ENCODE measurements around the gene FAM110A.
"Not testable (repeated sequence)": the region's sequence is repeated elsewhere in the genome, so short reads cannot be mapped to it uniquely, and the experiment has no call there.

Gene FAM110A

DNA sequence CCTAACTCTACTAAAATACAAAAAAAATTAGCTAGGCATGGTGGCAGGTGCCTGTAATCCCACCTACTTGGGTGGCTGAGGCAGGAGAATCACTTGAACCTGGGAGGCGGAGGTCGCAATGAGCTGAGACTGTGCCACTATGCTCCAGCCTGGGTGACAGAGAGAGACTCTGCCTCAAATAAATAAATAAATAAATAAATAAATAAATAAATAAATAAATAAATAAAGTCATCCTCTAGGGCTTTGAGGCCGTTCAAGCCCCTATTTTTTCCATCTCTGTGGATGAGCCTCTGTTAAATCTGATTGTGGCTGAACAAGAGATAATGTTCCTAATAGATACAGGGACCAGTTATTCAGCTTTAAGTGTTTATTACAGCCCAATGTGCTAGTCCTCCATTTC is 31.8 kb upstream of the FAM110A start:
- H3K27ac Mint-ChIP-seq, result no peak overlapping the region
- H3K4me1 Mint-ChIP-seq, result no peaks in the 10 kb centered on the region
- H3K4me3 Mint-ChIP-seq, result no peak overlapping the region
- peaks cover 43% of the 10 kb centered on the region for H3K9me3 Mint-ChIP-seq
- DNase-seq, result no peak
- H3K36me3 Mint-ChIP-seq (ENCODE audit: low read depth), result no peaks in the 10 kb centered on the region
- peaks cover 3% of the 10 kb centered on the region for H3K27me3 Mint-ChIP-seq (ENCODE audit: low read depth, poor library complexity)
- TF ChIP-seq CTCF (IDR thresholded peaks at IDR 0.05), result no peak

DNA sequence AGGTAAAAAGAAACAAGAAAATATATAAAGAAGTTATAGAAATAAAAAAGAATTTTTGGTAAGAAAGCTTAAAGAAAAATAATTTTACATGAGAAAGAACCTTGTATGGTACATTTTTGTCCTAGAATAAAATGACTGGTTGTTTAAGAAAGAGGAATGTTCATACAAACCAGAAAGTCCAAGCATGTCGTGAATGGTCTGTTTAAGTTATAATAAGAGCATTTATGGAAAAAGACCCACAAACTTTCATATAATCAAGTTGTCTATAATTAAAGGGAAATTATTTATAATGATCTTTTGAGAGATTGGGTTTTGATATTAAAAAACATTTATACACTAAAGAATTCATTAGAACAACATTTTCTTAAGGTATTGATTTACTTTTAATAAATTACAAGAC is 27.8 kb upstream of the FAM110A start:
- DNase-seq, result no peak

DNA sequence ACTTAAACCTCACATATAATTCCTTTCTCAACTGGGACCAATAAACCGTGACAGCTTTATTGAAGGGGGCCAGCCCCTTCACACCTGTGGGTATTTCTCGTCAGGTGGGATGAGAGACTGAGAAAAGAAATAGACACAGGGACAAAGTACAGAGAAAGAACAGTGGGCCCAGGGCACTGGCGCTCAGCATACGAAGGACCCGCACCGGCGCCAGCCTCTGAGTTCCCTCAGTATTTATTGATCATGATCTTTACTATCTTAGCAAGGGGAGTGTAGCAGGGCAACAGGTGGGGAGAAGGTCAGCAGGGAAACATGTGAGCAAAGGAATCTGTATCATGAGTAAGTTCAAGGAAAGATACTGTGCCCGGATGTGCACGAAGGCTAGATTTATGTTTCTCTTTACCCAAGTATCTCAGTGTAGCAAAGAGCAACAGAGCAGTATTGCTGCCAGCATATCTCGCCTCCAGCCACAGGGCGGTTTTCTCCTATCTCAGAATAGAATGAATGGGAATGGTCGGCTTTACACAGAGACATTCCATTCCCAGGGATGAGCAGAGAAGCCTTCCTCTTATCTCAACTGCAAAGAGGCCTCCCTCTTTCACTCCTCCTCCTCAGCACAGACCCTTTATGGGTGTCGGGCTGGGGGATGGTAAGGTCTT is 21.6 kb upstream of the FAM110A start:
- not testable (repeated sequence) for H3K4me3 Mint-ChIP-seq; H3K36me3 Mint-ChIP-seq (ENCODE audit: low read depth); H3K27ac Mint-ChIP-seq; H3K27me3 Mint-ChIP-seq (ENCODE audit: low read depth, poor library complexity); DNase-seq
- H3K9me3 Mint-ChIP-seq, result peaks cover 23% of the 10 kb centered on the region
- H3K4me1 Mint-ChIP-seq, result peaks cover 18% of the 10 kb centered on the region

More for the DNA sequence above, 27.8 kb upstream of the FAM110A start:
- Mint-ChIP-seq H3K4me1 (no peaks in the 10 kb centered on the region), H3K9me3 (peaks cover 63% of the 10 kb centered on the region), H3K4me3 (no peak overlapping the region), H3K27me3 (ENCODE audit: low read depth, poor library complexity) (no peaks in the 10 kb centered on the region), H3K36me3 (ENCODE audit: low read depth) (no peaks in the 10 kb centered on the region), H3K27ac (no peak overlapping the region)
- no peak for TF ChIP-seq CTCF (IDR thresholded peaks at IDR 0.05)

DNA sequence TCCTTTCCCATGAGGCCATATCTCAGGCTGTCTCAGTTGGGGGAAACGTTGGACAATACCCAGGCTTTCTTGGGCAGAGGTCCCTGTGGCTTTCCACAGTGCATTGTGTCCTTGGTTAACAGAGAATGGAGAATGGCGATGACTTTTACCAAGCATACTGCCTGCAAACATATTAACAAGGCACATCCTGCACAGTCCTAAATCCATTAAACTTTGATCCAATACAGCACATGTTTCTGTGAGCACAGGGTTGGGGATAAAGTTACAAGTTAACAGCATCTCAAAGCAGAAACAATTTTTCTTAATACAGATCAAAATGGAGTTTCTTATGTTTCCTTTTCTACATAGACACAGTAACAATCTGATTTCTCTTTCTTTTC is 21.1 kb upstream of the FAM110A start:
- DNase-seq; H3K27ac Mint-ChIP-seq; H3K36me3 Mint-ChIP-seq (ENCODE audit: low read depth); H3K4me3 Mint-ChIP-seq; H3K27me3 Mint-ChIP-seq (ENCODE audit: low read depth, poor library complexity): not testable (repeated sequence)
- Mint-ChIP-seq H3K9me3 (peaks cover 23% of the 10 kb centered on the region), H3K4me1 (peaks cover 18% of the 10 kb centered on the region)

DNA sequence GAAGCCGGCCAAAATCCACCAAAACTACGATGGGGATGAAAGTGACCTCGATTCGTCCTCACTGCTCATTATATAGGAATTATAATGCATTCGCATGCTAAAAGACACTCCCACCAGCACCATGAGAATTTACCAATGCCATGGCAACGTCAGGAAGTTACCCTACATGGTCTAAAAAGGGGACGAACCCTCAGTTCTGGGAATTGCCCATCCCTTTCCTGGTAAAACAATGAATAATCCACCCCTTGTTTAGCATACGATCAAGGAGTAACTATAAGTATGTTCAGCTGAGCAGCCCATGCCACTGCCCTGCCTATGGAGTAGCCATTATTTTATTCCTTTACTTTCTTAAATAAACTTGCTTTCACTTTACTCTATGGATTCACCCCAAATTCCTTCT is 20.1 kb upstream of the FAM110A start:
- H3K9me3 Mint-ChIP-seq, result peaks cover 14% of the 10 kb centered on the region
- peaks cover 18% of the 10 kb centered on the region for H3K4me1 Mint-ChIP-seq
- no peak for DNase-seq
- H3K4me3 Mint-ChIP-seq, result no peak overlapping the region
- TF ChIP-seq CTCF (IDR thresholded peaks at IDR 0.05), result no peak
- H3K36me3 Mint-ChIP-seq (ENCODE audit: low read depth), result no peaks in the 10 kb centered on the region
- H3K27me3 Mint-ChIP-seq (ENCODE audit: low read depth, poor library complexity), result no peaks in the 10 kb centered on the region
- no peak overlapping the region for H3K27ac Mint-ChIP-seq

- Mint-ChIP-seq H3K4me1 (peaks cover 21% of the 10 kb centered on the region), H3K9me3 (peaks cover 4% of the 10 kb centered on the region), H3K27me3 (ENCODE audit: low read depth, poor library complexity) (no peaks in the 10 kb centered on the region), H3K36me3 (ENCODE audit: low read depth) (no peaks in the 10 kb centered on the region), H3K4me3 (no peak overlapping the region), H3K27ac (no peak overlapping the region)
- no peak for DNase-seq
- TF ChIP-seq CTCF (IDR thresholded peaks at IDR 0.05), result no peak
Observed at GRCh38 chr20:815226-815625, 18.3 kb upstream of the FAM110A start.

DNA sequence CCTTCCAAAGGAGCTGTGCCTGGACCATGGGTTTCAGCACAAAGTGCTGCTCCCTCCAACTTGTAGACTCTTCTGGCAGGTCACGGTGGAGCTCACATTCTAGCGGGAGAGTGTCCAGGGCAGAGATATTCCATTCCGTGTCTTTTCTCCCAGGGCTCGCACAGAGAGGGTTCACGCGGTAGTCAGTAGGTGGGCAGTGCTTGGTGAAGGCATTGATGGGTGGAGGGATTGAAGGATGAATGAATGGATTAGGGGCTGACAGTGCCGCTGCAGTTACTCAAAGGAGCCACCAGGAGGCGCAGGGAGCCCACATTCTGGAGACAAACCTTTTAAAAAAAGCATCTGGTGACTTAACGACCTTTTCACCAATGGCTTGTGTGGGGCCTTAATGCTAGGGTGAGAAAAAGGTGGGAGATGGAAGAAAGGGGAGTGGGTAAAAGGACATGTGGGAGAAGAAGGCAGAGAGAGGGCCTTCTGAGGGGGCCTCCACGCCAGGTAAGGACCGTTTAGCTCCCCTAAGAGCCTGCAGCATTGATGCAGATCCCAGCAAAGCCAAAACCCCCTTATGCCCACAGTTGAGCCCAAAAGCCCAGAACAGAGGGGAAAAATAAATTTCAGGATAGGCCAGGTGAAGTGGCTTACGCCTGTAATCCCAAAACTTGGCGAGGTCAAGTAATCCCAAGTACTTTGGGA is 17.5 kb upstream of the FAM110A start:
- peak; percentile 80 for DNase-seq
- Mint-ChIP-seq H3K27ac (no peak overlapping the region), H3K4me3 (no peak overlapping the region)

More for the DNA sequence above, 17.5 kb upstream of the FAM110A start:
- peak; percentile 98 for TF ChIP-seq CTCF (IDR thresholded peaks at IDR 0.05)
- H3K9me3 Mint-ChIP-seq, result peaks cover 4% of the 10 kb centered on the region
- peaks cover 27% of the 10 kb centered on the region for H3K4me1 Mint-ChIP-seq
- H3K27me3 Mint-ChIP-seq (ENCODE audit: low read depth, poor library complexity), result no peaks in the 10 kb centered on the region
- no peaks in the 10 kb centered on the region for H3K36me3 Mint-ChIP-seq (ENCODE audit: low read depth)
